Activated T-helper 2 cell treated with anti-CD3 and anti-CD28 coated beads, Interferon-gamma antibody, Interleukin-2, Interleukin-4, amounts not matched to agents 10 μg/mL and 5 μg/mL and 100 μg/mL, durations not matched to agents 14 hours and 24 hours and 36 hours (primary cell): ENCODE data around the gene CKAP5. TPM values are rescaled to one million over a fixed set of nuclear protein-coding genes. Genes with fewer than 3 reads are reported as not detected.
"Not testable (repeated sequence)": the region's sequence is repeated elsewhere in the genome, so short reads cannot be mapped to it uniquely, and the experiment has no call there.

Experiments
- DNase-seq: peaks from one replicate; pipeline ENCODE4 v3.0.0; 2021; ENCODE audit warnings: low spot score
- H3K27ac Mint-ChIP-seq: one replicate; pipeline ENCODE4 v1.8.0; 2021; ENCODE audit warnings: mixed read lengths
- H3K27me3 Mint-ChIP-seq: one replicate; pipeline ENCODE4 v1.8.0; 2021; ENCODE audit warnings: low read depth, mixed read lengths
- H3K36me3 Mint-ChIP-seq: one replicate; pipeline ENCODE4 v1.8.0; 2021; ENCODE audit warnings: low read depth, mixed read lengths
- H3K4me1 Mint-ChIP-seq: one replicate; pipeline ENCODE4 v1.8.0; 2021; ENCODE audit warnings: low read depth, mixed read lengths
- H3K4me3 Mint-ChIP-seq: one replicate; pipeline ENCODE4 v1.8.0; 2021; ENCODE audit warnings: low read depth, mild to moderate bottlenecking, moderate library complexity, mixed read lengths
- H3K9me3 Mint-ChIP-seq: one replicate; pipeline ENCODE4 v1.8.0; 2021; ENCODE audit warnings: mixed read lengths
- intact Hi-C: fragments of 100-400 bp; cut with micrococcal nuclease; formaldehyde crosslinking; loops from one replicate; pipeline ENCODE4 v1.15.1; 2023
- total RNA-seq: library from RNA; stranded (reverse); gene quantifications from 2 replicates; pipeline ENCODE4 v1.2.3, GENCODE V29; 2022

CKAP5 gene
- total RNA-seq, 1 donor from 2014 or later = 127 TPM

- Mint-ChIP-seq H3K27me3 (no peaks in the 10 kb centered on the region), H3K36me3 (no peaks in the 10 kb centered on the region), H3K9me3 (no peaks in the 10 kb centered on the region), H3K4me1 (no peaks in the 10 kb centered on the region), H3K27ac (no peak overlapping the region), H3K4me3 (no peak overlapping the region)
- no peak for DNase-seq
- intact Hi-C loops = no loop called here
Measured at GRCh38 chr11:46712874-46713576, 133.1 kb downstream of the CKAP5 start.

GRCh38 chr11:46711303-46711702 is 134.8 kb downstream of the CKAP5 start:
- Mint-ChIP-seq H3K9me3 (no peaks in the 10 kb centered on the region), H3K4me3 (no peak overlapping the region), H3K36me3 (peaks cover 14% of the 10 kb centered on the region), H3K27me3 (no peaks in the 10 kb centered on the region), H3K4me1 (no peaks in the 10 kb centered on the region), H3K27ac (no peak overlapping the region)
- DNase-seq = no peak
- intact Hi-C loops = no loop called here

- H3K27ac Mint-ChIP-seq = no peak overlapping the region
- H3K4me3 Mint-ChIP-seq = no peak overlapping the region
- intact Hi-C loops = no loop called here
- no peaks in the 10 kb centered on the region for H3K9me3 Mint-ChIP-seq
- no peaks in the 10 kb centered on the region for H3K27me3 Mint-ChIP-seq
- DNase-seq = no peak
- H3K36me3 Mint-ChIP-seq = peaks cover 19% of the 10 kb centered on the region
- H3K4me1 Mint-ChIP-seq = no peaks in the 10 kb centered on the region
Measured at GRCh38 chr11:46710821-46711269, 135.2 kb downstream of the CKAP5 start.

DNA sequence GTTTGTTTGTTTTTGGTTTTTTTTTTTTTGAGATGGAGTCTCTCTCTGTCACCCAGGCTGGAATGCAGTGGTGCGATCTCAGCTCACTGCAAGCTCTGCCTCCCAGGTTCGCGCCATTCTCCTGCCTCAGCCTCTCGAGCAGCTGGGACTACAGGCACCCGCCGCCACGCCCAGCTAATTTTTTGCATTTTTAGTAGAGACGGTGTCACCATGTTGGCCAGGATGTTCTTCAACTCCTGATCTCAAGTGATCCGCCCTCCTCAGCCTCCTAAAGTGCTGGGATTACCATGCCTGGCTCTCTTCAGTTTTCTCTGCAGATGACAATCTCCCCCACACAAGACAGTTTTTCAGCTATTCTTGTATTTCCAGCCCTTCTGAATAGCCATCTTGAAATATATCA is 136.7 kb downstream of the CKAP5 start:
- not testable (repeated sequence) for DNase-seq, H3K27me3 Mint-ChIP-seq, H3K4me3 Mint-ChIP-seq, H3K4me1 Mint-ChIP-seq, H3K27ac Mint-ChIP-seq, H3K9me3 Mint-ChIP-seq
- intact Hi-C loops = loop anchor here (10.0 kb wide), 3 partner anchors 135 to 565 kb away; partner anchors contain the start of genes CKAP5, MADD and MDK
- H3K36me3 Mint-ChIP-seq = peaks cover 27% of the 10 kb centered on the region

GRCh38 chr11:46706886-46707285 is 139.2 kb downstream of the CKAP5 start:
- H3K27ac Mint-ChIP-seq = no peak overlapping the region
- intact Hi-C loops = loop anchor here (10.0 kb wide), 3 partner anchors 138 to 568 kb away; partner anchors contain the start of genes CKAP5, MADD and MDK
- H3K27me3 Mint-ChIP-seq = no peaks in the 10 kb centered on the region
- no peak for DNase-seq
- H3K4me3 Mint-ChIP-seq = no peak overlapping the region
- peaks cover 7% of the 10 kb centered on the region for H3K4me1 Mint-ChIP-seq
- peaks cover 48% of the 10 kb centered on the region for H3K36me3 Mint-ChIP-seq
- no peaks in the 10 kb centered on the region for H3K9me3 Mint-ChIP-seq

DNA sequence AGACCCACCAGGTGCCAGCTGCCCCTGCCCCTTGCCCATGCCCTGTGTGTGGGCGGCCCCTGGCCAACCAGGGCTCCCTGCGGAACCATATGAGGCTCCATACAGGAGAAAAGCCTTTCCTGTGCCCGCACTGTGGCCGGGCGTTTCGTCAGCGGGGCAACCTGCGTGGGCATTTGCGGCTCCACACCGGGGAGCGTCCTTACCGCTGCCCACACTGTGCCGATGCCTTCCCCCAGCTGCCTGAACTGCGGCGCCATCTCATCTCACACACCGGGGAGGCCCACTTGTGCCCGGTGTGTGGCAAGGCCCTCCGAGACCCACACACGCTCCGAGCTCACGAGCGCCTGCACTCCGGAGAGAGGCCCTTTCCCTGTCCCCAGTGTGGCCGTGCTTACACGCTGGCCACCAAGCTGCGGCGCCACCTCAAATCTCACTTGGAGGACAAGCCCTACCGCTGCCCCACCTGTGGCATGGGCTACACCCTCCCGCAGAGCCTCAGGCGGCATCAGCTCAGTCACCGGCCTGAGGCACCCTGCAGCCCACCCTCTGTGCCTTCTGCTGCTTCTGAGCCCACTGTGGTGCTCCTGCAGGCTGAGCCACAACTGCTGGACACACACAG is 140.9 kb downstream of the CKAP5 start:
- no peaks in the 10 kb centered on the region for H3K9me3 Mint-ChIP-seq
- H3K36me3 Mint-ChIP-seq = peaks cover 60% of the 10 kb centered on the region
- no peak for DNase-seq
- H3K4me3 Mint-ChIP-seq = no peak overlapping the region
- peaks cover 13% of the 10 kb centered on the region for H3K4me1 Mint-ChIP-seq
- no peak overlapping the region for H3K27ac Mint-ChIP-seq
- intact Hi-C loops = loop anchor here (10.0 kb wide), 3 partner anchors 140 to 570 kb away; partner anchors contain the start of genes CKAP5, MADD and MDK
- no peaks in the 10 kb centered on the region for H3K27me3 Mint-ChIP-seq

GRCh38 chr11:46701078-46701654 is 144.9 kb downstream of the CKAP5 start:
- intact Hi-C loops = loop anchor here (2.0 to 10.0 kb wide), 5 partner anchors 144 to 574 kb away; partner anchors contain the start of genes CKAP5, CSTPP1, MADD and MDK
- H3K27ac Mint-ChIP-seq = peak overlapping the region; percentile 92
- peak overlapping the region; percentile 96 for H3K4me3 Mint-ChIP-seq
- H3K9me3 Mint-ChIP-seq = no peaks in the 10 kb centered on the region
- H3K27me3 Mint-ChIP-seq = no peaks in the 10 kb centered on the region
- no peak for DNase-seq
- H3K4me1 Mint-ChIP-seq = peaks cover 28% of the 10 kb centered on the region
- H3K36me3 Mint-ChIP-seq = peaks cover 46% of the 10 kb centered on the region

GRCh38 chr11:46700241-46701077 is 145.6 kb downstream of the CKAP5 start, which contains the start of the genes ARHGAP1 and ZNF408:
ARHGAP1 (minus strand) TSS chr11:46700619; CDS start chr11:46696107, 4,512 bp downstream.
ZNF408 (plus strand) TSS chr11:46701031; CDS start chr11:46701048, 17 bp downstream.
- no peaks in the 10 kb centered on the region for H3K27me3 Mint-ChIP-seq
- peak; percentile 99 for DNase-seq
- intact Hi-C loops = loop anchor here (1.0 to 10.0 kb wide), 6 partner anchors 83 to 574 kb away; partner anchors contain the start of genes ATG13, CKAP5, CSTPP1 and HARBI1
- H3K4me3 Mint-ChIP-seq = peak within 1 kb of the TSS; percentile 96
- H3K36me3 Mint-ChIP-seq = peaks cover 45% of the 10 kb centered on the region
- H3K9me3 Mint-ChIP-seq = no peaks in the 10 kb centered on the region
- peak within 1 kb of the TSS; percentile 92 for H3K27ac Mint-ChIP-seq
- H3K4me1 Mint-ChIP-seq = peaks cover 28% of the 10 kb centered on the region

- Mint-ChIP-seq H3K4me1 (peaks cover 30% of the 10 kb centered on the region), H3K27me3 (no peaks in the 10 kb centered on the region), H3K36me3 (peaks cover 48% of the 10 kb centered on the region), H3K27ac (peak overlapping the region; percentile 35), H3K9me3 (no peaks in the 10 kb centered on the region), H3K4me3 (peak overlapping the region; percentile 38)
- intact Hi-C loops = no loop called here
- DNase-seq = no peak
Measured at GRCh38 chr11:46698597-46698996, 147.5 kb downstream of the CKAP5 start.

GRCh38 chr11:46697723-46698122 is 148.4 kb downstream of the CKAP5 start:
- H3K27ac Mint-ChIP-seq = peak overlapping the region; percentile 50
- peaks cover 26% of the 10 kb centered on the region for H3K4me1 Mint-ChIP-seq
- no peaks in the 10 kb centered on the region for H3K9me3 Mint-ChIP-seq
- no peaks in the 10 kb centered on the region for H3K27me3 Mint-ChIP-seq
- no peak overlapping the region for H3K4me3 Mint-ChIP-seq
- H3K36me3 Mint-ChIP-seq = peaks cover 39% of the 10 kb centered on the region
- no peak for DNase-seq
- intact Hi-C loops = no loop called here

- Mint-ChIP-seq H3K36me3 (peaks cover 37% of the 10 kb centered on the region), H3K27me3 (no peaks in the 10 kb centered on the region)
- intact Hi-C loops = no loop called here
Measured at GRCh38 chr11:46697303-46697702, 148.8 kb downstream of the CKAP5 start.

DNA sequence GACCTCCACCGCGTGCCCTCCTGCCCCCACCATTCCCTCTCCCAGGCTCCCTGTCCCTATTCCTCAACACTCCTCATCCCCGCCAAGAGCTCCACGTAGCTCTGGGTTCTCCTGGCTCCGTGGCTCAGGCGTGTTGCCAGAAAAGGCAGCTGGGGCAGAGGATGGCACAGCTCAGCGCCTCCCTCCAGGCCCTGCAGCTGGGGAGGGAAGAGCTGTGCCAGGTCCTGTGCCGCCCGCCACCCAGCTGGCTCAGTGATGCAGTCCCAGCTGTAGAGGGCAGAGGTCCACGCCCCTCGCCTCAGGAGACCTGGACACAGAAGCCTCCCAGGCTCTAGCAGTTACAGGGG is 149.9 kb downstream of the CKAP5 start:
- H3K27ac Mint-ChIP-seq = no peak overlapping the region
- intact Hi-C loops = no loop called here
- H3K27me3 Mint-ChIP-seq = no peaks in the 10 kb centered on the region
- H3K4me1 Mint-ChIP-seq = peaks cover 16% of the 10 kb centered on the region
- H3K4me3 Mint-ChIP-seq = no peak overlapping the region
- DNase-seq = no peak
- H3K36me3 Mint-ChIP-seq = peaks cover 30% of the 10 kb centered on the region
- H3K9me3 Mint-ChIP-seq = no peaks in the 10 kb centered on the region

More at GRCh38 chr11:46697303-46697702, 148.8 kb downstream of the CKAP5 start:
- Mint-ChIP-seq H3K27ac (peak overlapping the region; percentile 50), H3K4me1 (peaks cover 23% of the 10 kb centered on the region), H3K4me3 (no peak overlapping the region), H3K9me3 (no peaks in the 10 kb centered on the region)
- DNase-seq = no peak
